Stimulated activated effector memory CD8-positive, alpha-beta T cell treated with anti-CD3 and anti-CD28 coated beads, Interleukin-12 subunit alpha, Interleukin-12 subunit beta, amount 100 ng/mL, for 72 hours (primary cell): ENCODE data around the gene ANXA2.

Experiments used
- ATAC-seq: fragments of 150-1000 bp; cut with Tn5 transposase; 2 replicates; pipeline ENCODE4 v1.10.0; 2021
- DNase-seq, 2 donors: peaks; one replicate each; pipeline ENCODE4 v3.0.0; 2021 to 2022; ENCODE audit warnings: low spot score in 2 of 2
- H3K27ac Mint-ChIP-seq: one replicate; pipeline ENCODE4 v1.8.0; 2022; ENCODE audit warnings: mild to moderate bottlenecking, mixed read lengths
- H3K36me3 Mint-ChIP-seq: one replicate; pipeline ENCODE4 v1.8.0; 2022; ENCODE audit warnings: mild to moderate bottlenecking, mixed read lengths
- H3K4me1 Mint-ChIP-seq: one replicate; pipeline ENCODE4 v1.8.0; 2022; ENCODE audit warnings: mixed read lengths
- H3K4me3 Mint-ChIP-seq: one replicate; pipeline ENCODE4 v1.8.0; 2022; ENCODE audit warnings: mild to moderate bottlenecking, mixed read lengths
- H3K9me3 Mint-ChIP-seq: one replicate; pipeline ENCODE4 v1.8.0; 2022; ENCODE audit warnings: mixed read lengths

ANXA2 gene

DNA sequence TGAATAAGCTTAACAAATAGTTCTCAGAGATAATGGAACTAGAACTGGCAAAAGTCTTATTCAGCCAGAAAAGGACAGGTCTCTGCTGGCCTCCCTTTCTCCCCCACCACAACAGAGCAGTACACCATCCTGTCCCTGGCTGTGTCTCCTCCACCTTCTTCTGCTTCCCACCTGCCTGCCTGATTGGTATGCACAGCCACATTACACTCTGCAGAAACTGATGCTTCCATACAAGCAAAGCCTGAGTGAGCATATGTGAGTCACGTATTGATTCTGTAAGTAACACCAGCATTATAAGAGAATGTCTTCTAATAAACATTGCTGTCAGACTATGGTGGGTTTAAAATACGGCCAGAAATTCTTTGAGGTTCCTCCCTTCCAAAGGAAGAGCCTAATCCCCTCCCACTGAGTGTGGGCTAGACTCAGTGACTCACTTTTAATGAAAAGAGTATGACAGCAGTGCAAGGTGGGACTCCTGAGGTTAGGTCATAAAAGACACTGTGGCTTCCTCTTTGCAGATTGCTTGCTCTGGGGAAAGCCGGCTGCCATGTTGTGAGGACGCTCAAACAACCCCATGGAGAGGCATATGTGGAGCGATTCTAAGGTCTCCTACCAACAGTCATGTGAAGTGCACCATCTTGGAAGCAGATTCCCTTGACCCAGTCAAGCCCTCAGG lies 44.4 kb downstream of the ANXA2 start:
- ATAC-seq (peak; percentile 42), DNase-seq (no peak)
- Mint-ChIP-seq H3K9me3 (no peaks in the 10 kb centered on the region), H3K4me3 (no peak overlapping the region), H3K4me1 (peaks cover 12% of the 10 kb centered on the region), H3K27ac (peak overlapping the region; percentile 54), H3K36me3 (peaks cover 98% of the 10 kb centered on the region)

DNA sequence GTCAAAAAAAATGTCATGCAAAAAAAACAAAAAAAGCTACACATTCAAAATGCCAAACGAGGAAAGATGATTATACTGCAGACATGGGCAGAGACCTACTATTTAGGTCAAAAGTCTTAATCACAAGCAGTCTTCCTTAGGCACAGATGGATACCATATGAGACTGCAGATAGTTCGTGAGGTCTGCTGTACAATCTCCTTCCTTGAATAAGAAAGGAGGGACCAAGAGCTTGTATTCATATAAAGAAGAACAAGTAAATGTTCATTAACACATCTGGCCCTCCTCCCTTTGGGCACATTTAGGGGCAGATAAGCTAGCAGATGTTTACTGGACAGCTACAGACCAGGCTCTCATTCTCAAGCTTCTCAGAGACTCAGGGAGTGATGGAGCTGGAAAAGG lies 45.3 kb downstream of the ANXA2 start:
- Mint-ChIP-seq H3K27ac (no peak overlapping the region), H3K4me3 (no peak overlapping the region), H3K9me3 (no peaks in the 10 kb centered on the region), H3K36me3 (peaks cover 98% of the 10 kb centered on the region), H3K4me1 (peaks cover 12% of the 10 kb centered on the region)
- DNase-seq = no peak
- no peak for ATAC-seq

DNA sequence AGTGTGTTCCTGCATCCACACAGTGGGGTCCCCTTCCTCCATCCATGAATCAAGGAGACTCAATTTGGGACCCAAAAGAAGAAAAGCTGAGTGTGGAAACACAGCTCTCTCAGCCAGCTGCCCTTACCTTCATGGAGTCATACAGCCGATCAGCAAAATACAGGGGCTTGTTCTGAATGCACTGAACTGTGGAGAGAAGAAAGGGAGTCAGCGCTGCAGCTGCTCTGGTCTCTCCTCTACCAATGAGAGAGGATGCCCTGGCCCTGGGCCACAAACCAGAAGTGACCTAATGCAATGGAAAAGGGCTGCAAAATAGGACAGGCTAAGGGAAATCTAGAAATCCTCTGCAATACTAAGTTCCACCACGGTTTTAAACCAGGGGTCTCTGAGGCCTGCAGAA lies 46.7 kb downstream of the ANXA2 start:
- no peak overlapping the region for H3K4me3 Mint-ChIP-seq
- H3K4me1 Mint-ChIP-seq = peaks cover 12% of the 10 kb centered on the region
- H3K27ac Mint-ChIP-seq = peak overlapping the region; percentile 7
- DNase-seq = no peak
- no peaks in the 10 kb centered on the region for H3K9me3 Mint-ChIP-seq
- no peak for ATAC-seq
- peaks cover 98% of the 10 kb centered on the region for H3K36me3 Mint-ChIP-seq

DNA sequence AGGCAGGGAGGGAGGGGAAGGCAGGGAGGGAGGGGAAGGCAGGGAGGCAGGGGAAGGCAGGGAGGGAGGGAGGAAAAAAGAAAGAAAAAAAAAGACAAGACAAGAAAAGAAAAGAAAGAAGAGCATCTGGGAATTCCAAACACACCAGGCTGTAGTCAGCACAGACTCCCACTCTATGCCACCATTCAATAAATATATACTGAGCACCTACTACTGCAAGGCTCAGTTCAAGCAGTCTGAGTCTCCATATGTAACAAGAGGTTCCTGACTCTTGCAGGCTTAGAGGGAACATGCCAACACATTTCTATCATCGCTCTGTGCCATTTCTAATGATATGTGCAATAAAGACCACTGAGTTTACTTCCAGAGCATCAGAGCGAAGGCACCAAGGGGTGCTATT lies 47.7 kb downstream of the ANXA2 start:
- DNase-seq = no peak
- Mint-ChIP-seq H3K36me3 (peaks cover 95% of the 10 kb centered on the region), H3K9me3 (no peaks in the 10 kb centered on the region), H3K27ac (peak overlapping the region; percentile 67), H3K4me3 (no peak overlapping the region), H3K4me1 (peaks cover 10% of the 10 kb centered on the region)
- no peak for ATAC-seq

DNA sequence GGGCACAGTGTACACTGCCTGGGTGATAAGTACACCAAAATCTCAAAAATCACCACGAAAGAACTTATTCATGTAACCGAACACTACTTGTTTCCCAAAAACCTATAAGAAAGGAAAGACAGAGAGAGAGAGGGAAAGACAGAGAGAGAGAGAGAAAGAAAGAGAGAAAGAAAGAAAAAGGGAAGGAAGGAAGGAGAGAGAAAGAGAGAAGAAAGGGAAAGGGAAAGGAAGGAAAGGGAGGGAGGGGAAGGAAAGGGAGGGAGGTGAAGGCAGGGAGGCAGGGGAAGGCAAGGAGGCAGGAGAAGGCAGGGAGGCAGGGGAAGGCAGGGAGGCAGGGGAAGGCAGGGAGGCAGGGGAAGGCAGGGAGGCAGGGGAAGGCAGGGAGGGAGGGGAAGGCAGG lies 48.2 kb downstream of the ANXA2 start:
- H3K36me3 Mint-ChIP-seq = peaks cover 90% of the 10 kb centered on the region
- peaks cover 5% of the 10 kb centered on the region for H3K4me1 Mint-ChIP-seq

DNA sequence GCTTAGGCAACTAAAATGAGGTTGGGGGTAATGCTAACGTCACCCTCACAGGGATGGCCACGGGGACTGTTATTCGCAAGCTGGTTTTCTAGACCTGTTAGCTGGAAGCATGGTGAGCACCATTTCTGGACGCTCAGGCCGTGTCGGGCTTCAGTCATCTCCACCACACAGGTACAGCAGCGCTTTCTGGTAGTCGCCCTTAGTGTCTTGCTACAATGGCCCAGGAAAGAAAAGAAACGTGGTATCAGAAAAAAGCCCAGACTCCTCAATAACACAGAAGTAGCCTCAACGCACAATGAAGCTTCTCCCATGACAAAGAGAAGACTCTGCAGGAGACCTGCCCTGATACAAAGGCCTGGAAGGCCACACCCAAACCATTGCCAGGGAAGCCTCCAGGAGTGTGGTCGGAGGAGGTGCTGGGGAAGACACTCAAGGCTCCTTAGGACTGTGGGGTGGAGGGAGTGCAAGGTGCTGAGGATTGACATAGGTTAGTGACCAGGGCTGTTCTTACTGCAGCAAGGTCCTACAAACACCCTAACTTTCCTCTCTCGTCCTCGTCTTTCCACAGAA lies 50.2 kb downstream of the ANXA2 start:
- Mint-ChIP-seq H3K4me1 (no peaks in the 10 kb centered on the region), H3K36me3 (peaks cover 69% of the 10 kb centered on the region), H3K27ac (peak overlapping the region; percentile 29), H3K9me3 (no peaks in the 10 kb centered on the region), H3K4me3 (no peak overlapping the region)
- DNase-seq (no peak), ATAC-seq (no peak)

More for the DNA sequence above, 48.2 kb downstream of the ANXA2 start:
- DNase-seq = no peak
- Mint-ChIP-seq H3K4me3 (no peak overlapping the region), H3K9me3 (no peaks in the 10 kb centered on the region), H3K27ac (peak overlapping the region; percentile 67)
- no peak for ATAC-seq

DNA sequence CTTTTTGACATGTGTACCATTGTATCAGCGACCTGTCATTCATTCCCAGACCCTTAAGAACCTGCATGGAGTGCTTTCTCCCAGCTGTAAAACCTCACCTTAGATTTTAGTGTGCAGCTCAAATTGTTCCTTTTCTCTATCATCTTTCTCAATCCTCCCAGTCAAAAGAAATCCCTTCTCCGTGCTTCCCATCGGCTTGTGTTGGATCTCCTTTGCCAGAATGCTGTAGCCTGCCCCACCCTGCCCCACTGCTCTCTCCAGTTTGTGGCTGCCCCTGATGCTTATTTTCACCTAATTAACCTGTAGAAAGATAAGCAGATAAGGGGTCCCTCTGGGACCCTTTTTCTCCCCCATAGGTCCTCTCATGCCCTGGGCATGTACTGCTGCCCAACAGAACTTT lies 51.1 kb downstream of the ANXA2 start:
- peaks cover 60% of the 10 kb centered on the region for H3K36me3 Mint-ChIP-seq

DNA sequence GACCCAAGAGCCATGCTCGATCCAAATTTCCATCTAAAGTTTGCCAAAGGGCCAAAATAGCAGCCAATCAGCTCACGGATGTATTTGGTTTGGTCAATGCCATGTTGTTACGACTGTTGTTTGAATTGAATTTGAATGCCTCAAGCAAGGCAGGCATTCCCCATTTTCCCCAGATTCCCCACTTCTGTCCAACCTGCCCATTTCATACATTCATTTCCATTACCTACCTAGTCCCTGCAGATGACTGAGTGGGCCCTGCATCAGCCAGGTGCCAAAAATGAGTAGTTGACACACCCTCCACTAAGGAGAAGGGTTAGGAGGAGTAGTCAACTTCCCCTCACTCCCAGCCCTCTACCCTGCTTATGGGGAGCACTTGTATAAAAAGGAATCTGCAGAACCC lies 51.7 kb downstream of the ANXA2 start:
- ATAC-seq (no peak), DNase-seq (no peak)
- Mint-ChIP-seq H3K36me3 (peaks cover 55% of the 10 kb centered on the region), H3K27ac (peak overlapping the region; percentile 68), H3K4me1 (no peaks in the 10 kb centered on the region), H3K4me3 (no peak overlapping the region), H3K9me3 (no peaks in the 10 kb centered on the region)

More for the DNA sequence above, 51.1 kb downstream of the ANXA2 start:
- ATAC-seq (no peak), DNase-seq (no peak)
- H3K4me1 Mint-ChIP-seq = no peaks in the 10 kb centered on the region
- no peak overlapping the region for H3K4me3 Mint-ChIP-seq
- H3K27ac Mint-ChIP-seq = peak overlapping the region; percentile 68
- H3K9me3 Mint-ChIP-seq = no peaks in the 10 kb centered on the region

DNA sequence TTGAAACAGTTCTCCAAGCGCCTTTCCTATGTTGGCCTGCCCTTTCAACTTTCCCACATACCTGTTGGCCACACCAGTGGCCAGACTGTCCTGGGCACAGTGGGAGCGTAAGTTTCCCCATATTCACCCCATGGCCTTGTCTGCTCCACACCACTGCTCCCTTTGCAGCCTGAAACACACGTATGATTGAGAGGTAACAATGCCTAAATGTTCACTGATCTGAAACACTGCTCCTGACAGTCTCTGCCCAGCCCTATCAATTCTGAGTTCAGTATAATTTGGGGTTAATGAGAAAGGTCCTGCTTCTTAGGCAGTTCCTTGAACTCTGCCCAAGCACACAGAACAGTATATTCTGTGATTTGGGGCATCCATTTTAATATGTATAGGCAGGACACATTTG lies 52.2 kb downstream of the ANXA2 start:
- no peak overlapping the region for H3K27ac Mint-ChIP-seq
- no peaks in the 10 kb centered on the region for H3K9me3 Mint-ChIP-seq
- no peak for DNase-seq
- no peak overlapping the region for H3K4me3 Mint-ChIP-seq
- H3K36me3 Mint-ChIP-seq = peaks cover 50% of the 10 kb centered on the region
- no peaks in the 10 kb centered on the region for H3K4me1 Mint-ChIP-seq
- ATAC-seq = no peak

DNA sequence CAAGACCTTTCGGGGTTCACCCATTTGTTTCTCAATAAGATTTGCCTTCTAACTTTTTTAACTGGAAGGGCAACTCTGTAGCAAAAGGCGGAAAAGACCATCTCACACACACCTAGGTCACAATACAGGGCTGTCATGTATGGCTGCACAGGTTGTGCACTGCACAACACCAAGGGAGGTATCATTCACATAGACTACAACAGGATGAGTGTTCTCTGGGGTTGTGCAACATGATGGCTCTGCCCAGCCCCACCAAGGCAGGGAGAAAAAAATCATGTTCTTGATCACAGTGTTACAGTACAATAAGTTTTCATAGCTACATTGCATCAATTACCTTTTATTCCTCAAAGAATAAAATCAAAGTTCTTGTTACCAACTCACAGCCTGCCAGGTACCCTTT lies 52.8 kb downstream of the ANXA2 start:
- no peak overlapping the region for H3K4me3 Mint-ChIP-seq
- peaks cover 44% of the 10 kb centered on the region for H3K36me3 Mint-ChIP-seq
- DNase-seq (no peak), ATAC-seq (no peak)
- H3K27ac Mint-ChIP-seq = no peak overlapping the region
- H3K9me3 Mint-ChIP-seq = no peaks in the 10 kb centered on the region
- H3K4me1 Mint-ChIP-seq = no peaks in the 10 kb centered on the region

DNA sequence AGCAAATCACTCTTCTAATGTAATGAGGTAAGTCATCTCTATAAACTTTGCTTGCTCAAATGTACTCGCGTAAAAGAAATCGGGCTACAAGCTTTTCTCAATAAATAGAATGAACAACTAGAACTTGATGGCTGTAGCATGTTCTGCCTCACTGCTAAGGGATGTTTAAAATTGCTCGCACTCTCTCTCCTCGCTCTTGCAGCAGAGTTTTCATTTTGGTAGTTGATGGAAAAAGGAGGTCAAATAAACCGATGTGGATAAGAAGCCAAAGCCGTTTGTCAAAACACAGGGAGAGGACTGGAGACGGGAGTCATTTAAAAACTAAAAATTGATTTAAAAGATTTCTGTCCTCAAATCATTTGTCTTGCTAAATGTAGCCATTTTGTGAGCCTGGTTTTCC lies 53.3 kb downstream of the ANXA2 start:
- H3K4me1 Mint-ChIP-seq = no peaks in the 10 kb centered on the region
- no peak for ATAC-seq
- no peak overlapping the region for H3K4me3 Mint-ChIP-seq
- H3K9me3 Mint-ChIP-seq = no peaks in the 10 kb centered on the region
- no peak overlapping the region for H3K27ac Mint-ChIP-seq
- H3K36me3 Mint-ChIP-seq = peaks cover 40% of the 10 kb centered on the region
- no peak for DNase-seq

DNA sequence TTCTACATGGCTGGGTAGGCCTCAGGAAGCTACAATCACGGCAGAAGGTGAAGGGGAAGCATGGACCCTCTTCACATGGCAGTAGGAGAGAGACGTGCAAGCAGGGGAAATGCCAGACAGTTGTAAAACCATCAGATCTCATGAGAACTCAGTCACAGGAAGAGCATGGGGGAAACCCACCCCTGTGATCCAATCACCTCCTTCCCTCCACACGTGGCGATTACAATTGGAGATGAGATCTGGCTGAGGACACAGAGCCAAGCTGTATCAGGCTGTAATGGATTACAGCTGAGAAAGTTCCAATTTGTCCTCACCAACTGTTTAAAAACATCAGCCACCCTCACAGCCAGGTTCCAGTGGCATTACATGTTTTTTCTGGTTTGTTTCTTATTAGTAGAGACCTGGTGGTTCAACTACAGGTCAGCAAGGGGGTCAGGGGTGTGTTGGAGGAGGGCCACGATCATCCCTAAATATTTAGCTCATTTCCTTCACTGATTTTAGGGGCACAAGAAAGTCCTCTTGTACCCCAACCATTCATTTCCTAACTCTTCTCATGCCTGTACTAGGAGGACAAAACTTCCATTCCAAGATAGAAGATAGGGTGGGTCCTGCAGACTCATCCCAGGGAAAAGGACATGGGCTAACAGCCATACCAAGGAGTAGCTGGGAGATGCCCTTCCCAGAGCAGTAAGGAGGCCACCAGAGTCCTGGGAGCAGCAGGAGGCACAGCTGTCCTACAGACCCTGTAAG lies 54.4 kb downstream of the ANXA2 start:
- ATAC-seq (no peak), DNase-seq (no peak)
- Mint-ChIP-seq H3K36me3 (peaks cover 30% of the 10 kb centered on the region), H3K4me3 (no peak overlapping the region), H3K4me1 (no peaks in the 10 kb centered on the region), H3K27ac (no peak overlapping the region), H3K9me3 (no peaks in the 10 kb centered on the region)

DNA sequence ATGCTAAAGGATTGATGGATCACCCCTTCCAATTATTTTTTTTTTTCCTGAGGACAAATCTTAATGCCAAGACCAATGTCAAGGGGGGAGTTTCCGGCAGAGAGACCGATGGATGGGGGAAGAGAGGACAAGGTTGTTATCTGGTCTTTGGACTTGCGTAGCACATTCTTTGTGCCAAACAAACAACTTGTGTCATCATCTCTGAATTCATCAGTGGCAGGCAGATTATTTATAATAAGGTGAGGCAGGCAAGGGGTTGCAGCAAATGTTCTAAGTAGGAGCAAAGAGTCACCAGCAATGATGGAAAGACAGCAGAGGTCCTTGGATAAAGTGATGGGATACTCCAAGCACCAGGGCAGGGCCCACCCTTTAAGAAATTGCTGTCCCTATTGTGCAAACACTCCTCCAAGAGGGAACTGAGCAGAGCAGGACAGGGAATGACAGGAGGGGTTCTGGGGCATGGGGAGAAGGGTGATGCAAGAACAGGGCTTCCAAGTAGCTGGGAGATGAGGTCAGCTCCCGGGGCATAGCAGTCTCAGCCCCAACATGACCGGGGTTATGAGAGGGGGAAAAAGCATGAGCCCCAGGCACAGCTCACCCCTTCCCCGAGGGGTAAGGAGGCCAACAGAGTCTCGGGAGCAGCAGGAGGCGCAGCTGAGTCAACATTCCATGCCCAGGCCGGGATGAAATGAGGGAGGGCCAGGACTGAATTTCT lies 57.4 kb downstream of the ANXA2 start:
- Mint-ChIP-seq H3K4me1 (no peaks in the 10 kb centered on the region), H3K36me3 (no peaks in the 10 kb centered on the region), H3K4me3 (no peak overlapping the region), H3K9me3 (no peaks in the 10 kb centered on the region), H3K27ac (no peak overlapping the region)
- DNase-seq (no peak), ATAC-seq (no peak)

DNA sequence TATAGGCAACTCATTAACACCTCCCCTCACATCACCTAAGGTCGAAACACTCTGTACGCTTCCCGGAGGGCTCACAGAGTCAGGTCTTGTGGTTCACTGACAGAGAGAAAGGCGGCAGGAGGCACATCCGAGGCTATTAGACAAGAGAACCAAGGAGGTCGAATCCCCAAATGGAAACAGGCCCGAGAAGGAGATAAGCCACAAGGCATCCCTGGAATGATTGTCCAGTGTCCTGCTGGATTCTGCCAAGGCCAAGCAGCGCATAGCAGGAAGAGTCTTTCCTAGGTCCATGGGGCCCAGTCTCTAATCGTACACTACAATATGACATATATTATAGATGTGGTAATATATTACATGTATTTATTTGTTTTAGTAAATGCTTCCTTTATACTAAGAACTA lies 58.5 kb downstream of the ANXA2 start:
- H3K9me3 Mint-ChIP-seq = no peaks in the 10 kb centered on the region
- ATAC-seq (no peak), DNase-seq (no peak)
- H3K4me3 Mint-ChIP-seq = no peak overlapping the region
- H3K27ac Mint-ChIP-seq = no peak overlapping the region
- no peaks in the 10 kb centered on the region for H3K36me3 Mint-ChIP-seq
- no peaks in the 10 kb centered on the region for H3K4me1 Mint-ChIP-seq

DNA sequence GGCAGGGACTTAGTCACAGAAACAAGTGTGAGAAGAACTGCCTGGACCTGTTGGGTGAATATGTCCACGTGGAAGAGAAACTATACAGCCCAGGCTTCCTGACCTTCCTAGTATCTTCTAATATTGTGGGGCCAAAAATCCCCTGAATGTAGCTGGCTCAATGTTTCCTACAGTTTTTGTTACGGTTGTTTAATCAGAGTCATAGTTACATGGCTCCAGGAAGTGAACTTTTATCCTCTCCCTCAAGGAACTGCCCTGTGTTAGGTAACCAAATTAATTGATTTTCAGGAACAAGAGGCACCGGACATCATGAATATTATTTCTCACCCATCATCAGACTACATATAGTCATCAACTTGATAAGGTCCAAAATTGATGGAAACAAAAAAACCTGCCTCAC lies 59.0 kb downstream of the ANXA2 start:
- no peak overlapping the region for H3K4me3 Mint-ChIP-seq
- ATAC-seq = no peak

More for the DNA sequence above, 59.0 kb downstream of the ANXA2 start:
- no peak for DNase-seq
- Mint-ChIP-seq H3K27ac (no peak overlapping the region), H3K9me3 (no peaks in the 10 kb centered on the region), H3K36me3 (no peaks in the 10 kb centered on the region), H3K4me1 (no peaks in the 10 kb centered on the region)
